Measurements from ENCODE around the gene DOCK9. TPM values are rescaled to one million over a fixed set of nuclear protein-coding genes. Genes with fewer than 3 reads are reported as not detected.
"Not testable (repeated sequence)": the region's sequence is repeated elsewhere in the genome, so short reads cannot be mapped to it uniquely, and the experiment has no call there.

DOCK9 gene
- total RNA-seq, 6 experiments from 2014 or later, result 21.8 to 30.5 (median 25.5) TPM

- Mint-ChIP-seq H3K36me3 (ENCODE audit: low read depth) (peaks cover 10% of the 10 kb centered on the region), H3K4me3 (no peak overlapping the region), H3K27ac (no peak overlapping the region), H3K27me3 (ENCODE audit: insufficient read depth) (no peaks in the 10 kb centered on the region; the same call in 1 of the 2 replicates), H3K9me3 (no peaks in the 10 kb centered on the region), H3K4me1 (ENCODE audit: low read depth) (peaks cover 31% of the 10 kb centered on the region)
- no peak for TF ChIP-seq CTCF (IDR thresholded peaks at IDR 0.05)
- DNase-seq, result no peak
Observed at GRCh38 chr13:98905199-98905598, 72.7 kb downstream of the DOCK9 start.

GRCh38 chr13:98900442-98900841 is 77.4 kb downstream of the DOCK9 start:
- Mint-ChIP-seq H3K4me3 (no peak overlapping the region), H3K9me3 (no peaks in the 10 kb centered on the region), H3K36me3 (ENCODE audit: low read depth) (peaks cover 17% of the 10 kb centered on the region), H3K4me1 (ENCODE audit: low read depth) (peaks cover 7% of the 10 kb centered on the region), H3K27ac (no peak overlapping the region), H3K27me3 (ENCODE audit: insufficient read depth) (no peaks in the 10 kb centered on the region)
- no peak for TF ChIP-seq CTCF (IDR thresholded peaks at IDR 0.05)
- DNase-seq, result peak; percentile 31

GRCh38 chr13:98897706-98898105 is 80.2 kb downstream of the DOCK9 start:
- H3K4me1 Mint-ChIP-seq (ENCODE audit: low read depth), result peaks cover 10% of the 10 kb centered on the region
- peaks cover 11% of the 10 kb centered on the region for H3K36me3 Mint-ChIP-seq (ENCODE audit: low read depth)
- DNase-seq, result no peak
- TF ChIP-seq CTCF (IDR thresholded peaks at IDR 0.05), result no peak
- H3K4me3 Mint-ChIP-seq, result no peak overlapping the region
- no peak overlapping the region for H3K27ac Mint-ChIP-seq
- no peaks in the 10 kb centered on the region for H3K27me3 Mint-ChIP-seq (ENCODE audit: insufficient read depth)
- no peaks in the 10 kb centered on the region for H3K9me3 Mint-ChIP-seq

- Mint-ChIP-seq H3K9me3 (no peaks in the 10 kb centered on the region), H3K27ac (no peak overlapping the region), H3K36me3 (ENCODE audit: low read depth) (peaks cover 11% of the 10 kb centered on the region), H3K4me1 (ENCODE audit: low read depth) (peaks cover 11% of the 10 kb centered on the region), H3K4me3 (no peak overlapping the region), H3K27me3 (ENCODE audit: insufficient read depth) (no peaks in the 10 kb centered on the region)
- no peak for DNase-seq
- TF ChIP-seq CTCF (IDR thresholded peaks at IDR 0.05), result no peak
Observed at GRCh38 chr13:98896868-98897144, 81.1 kb downstream of the DOCK9 start.

- H3K4me3 Mint-ChIP-seq, result no peak overlapping the region
- H3K4me1 Mint-ChIP-seq (ENCODE audit: low read depth), result peaks cover 11% of the 10 kb centered on the region
- no peaks in the 10 kb centered on the region for H3K9me3 Mint-ChIP-seq
- H3K27ac Mint-ChIP-seq, result no peak overlapping the region
- peaks cover 11% of the 10 kb centered on the region for H3K36me3 Mint-ChIP-seq (ENCODE audit: low read depth)
- no peaks in the 10 kb centered on the region for H3K27me3 Mint-ChIP-seq (ENCODE audit: insufficient read depth)
- DNase-seq, result no peak
- no peak for TF ChIP-seq CTCF (IDR thresholded peaks at IDR 0.05)
Observed at GRCh38 chr13:98896083-98896867, 81.6 kb downstream of the DOCK9 start.

GRCh38 chr13:98894814-98895213 is 83.0 kb downstream of the DOCK9 start:
- H3K4me1 Mint-ChIP-seq (ENCODE audit: low read depth), result peaks cover 18% of the 10 kb centered on the region
- H3K9me3 Mint-ChIP-seq; H3K4me3 Mint-ChIP-seq; H3K27ac Mint-ChIP-seq; H3K36me3 Mint-ChIP-seq (ENCODE audit: low read depth); DNase-seq; H3K27me3 Mint-ChIP-seq (ENCODE audit: insufficient read depth): not testable (repeated sequence)

Data from HFFc6 (cell line).